Omental fat pad (tissue), 4 donors: ENCODE measurements around the gene SERHL2. TPM values are rescaled to one million over a fixed set of nuclear protein-coding genes. Genes with fewer than 3 reads are reported as not detected.
A peak's percentile ranks its signal among the peaks of the same experiment; 100 is the strongest.
"Not testable (repeated sequence)": the region's sequence is repeated elsewhere in the genome, so short reads cannot be mapped to it uniquely, and the experiment has no call there.

Experiments
- ATAC-seq: fragments of 150-250 bp; one replicate; pipeline ENCODE4 v1.9.1; 2016; ENCODE audit warnings: mild to moderate bottlenecking, moderate library complexity; ENCODE audit not compliant: low FRiP score
- DNase-seq: peaks from one replicate; pipeline ENCODE4 v3.0.0-alpha.2; 2019; ENCODE audit warnings: low spot score
- total RNA-seq, 4 donors: library from RNA; depleted of rRNA; stranded (reverse); fragments of >200 nt; gene quantifications; one replicate each; pipeline ENCODE4 v1.1.0, GENCODE V29; 2016
- TF ChIP-seq, protein P1 (sequence below), 3 donors: fragments of 450-650 bp; IDR thresholded peaks; one replicate each; pipeline ENCODE4 v1.5.1; 2016 to 2017; ENCODE audit warnings: antibody characterized with exemption in 3 of 3, mild to moderate bottlenecking in 3 of 3, moderate library complexity in 2 of 3

SERHL2 gene
- total RNA-seq, 4 donors from 2014 or later: 1.8 to 4.1 (median 3.0) TPM

DNA sequence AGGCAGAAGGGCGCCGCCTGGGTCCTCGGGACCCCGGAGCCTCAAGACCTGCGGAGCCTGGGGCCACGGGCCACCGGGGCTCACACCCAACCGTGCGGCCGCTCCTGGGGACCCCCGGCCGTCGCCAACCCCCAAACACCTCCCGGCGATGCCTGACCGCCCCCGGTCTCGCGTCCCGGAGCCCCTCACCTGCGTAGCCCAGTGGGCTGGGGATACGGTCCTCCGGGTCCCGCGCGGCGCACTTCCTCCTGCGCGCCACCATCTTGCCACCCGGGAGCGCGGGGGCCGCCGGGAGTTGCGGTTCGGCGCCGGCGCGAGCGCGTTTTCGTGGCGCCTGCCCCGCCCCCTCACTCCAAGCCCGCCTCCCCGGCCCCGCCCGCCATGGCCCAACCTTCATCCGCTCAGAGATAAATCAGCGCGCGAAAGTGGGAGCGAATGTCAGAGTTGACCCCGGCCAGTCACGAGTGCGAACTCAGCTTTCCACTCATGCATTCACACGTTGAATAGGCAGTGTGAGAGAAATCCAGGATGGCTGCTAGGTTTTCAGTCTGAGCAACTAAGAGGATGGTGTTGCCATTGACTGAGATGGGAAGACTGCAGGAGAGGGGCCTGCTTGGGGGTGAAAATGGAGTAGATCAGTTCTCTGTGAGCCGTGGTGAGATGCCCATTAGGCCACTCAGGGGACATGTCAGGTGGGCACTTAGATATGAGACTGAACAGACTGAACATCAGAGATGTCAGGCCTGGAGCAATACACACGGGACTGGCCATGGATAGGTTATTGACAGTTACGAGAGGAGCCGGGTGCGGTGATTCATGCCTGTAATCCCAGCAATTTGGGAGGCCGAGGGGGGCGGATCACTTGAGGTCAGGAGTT, 34.0 kb upstream of the SERHL2 start, which contains the start of gene RRP7A:
Gene RRP7A (minus strand): TSS at position 272 of the 877 bp plus-strand sequence. CDS start 10 bp downstream, at position 262.
- TF ChIP-seq, protein P1, sequence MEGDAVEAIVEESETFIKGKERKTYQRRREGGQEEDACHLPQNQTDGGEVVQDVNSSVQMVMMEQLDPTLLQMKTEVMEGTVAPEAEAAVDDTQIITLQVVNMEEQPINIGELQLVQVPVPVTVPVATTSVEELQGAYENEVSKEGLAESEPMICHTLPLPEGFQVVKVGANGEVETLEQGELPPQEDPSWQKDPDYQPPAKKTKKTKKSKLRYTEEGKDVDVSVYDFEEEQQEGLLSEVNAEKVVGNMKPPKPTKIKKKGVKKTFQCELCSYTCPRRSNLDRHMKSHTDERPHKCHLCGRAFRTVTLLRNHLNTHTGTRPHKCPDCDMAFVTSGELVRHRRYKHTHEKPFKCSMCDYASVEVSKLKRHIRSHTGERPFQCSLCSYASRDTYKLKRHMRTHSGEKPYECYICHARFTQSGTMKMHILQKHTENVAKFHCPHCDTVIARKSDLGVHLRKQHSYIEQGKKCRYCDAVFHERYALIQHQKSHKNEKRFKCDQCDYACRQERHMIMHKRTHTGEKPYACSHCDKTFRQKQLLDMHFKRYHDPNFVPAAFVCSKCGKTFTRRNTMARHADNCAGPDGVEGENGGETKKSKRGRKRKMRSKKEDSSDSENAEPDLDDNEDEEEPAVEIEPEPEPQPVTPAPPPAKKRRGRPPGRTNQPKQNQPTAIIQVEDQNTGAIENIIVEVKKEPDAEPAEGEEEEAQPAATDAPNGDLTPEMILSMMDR (IDR thresholded peaks at IDR 0.05): no peak

DNA sequence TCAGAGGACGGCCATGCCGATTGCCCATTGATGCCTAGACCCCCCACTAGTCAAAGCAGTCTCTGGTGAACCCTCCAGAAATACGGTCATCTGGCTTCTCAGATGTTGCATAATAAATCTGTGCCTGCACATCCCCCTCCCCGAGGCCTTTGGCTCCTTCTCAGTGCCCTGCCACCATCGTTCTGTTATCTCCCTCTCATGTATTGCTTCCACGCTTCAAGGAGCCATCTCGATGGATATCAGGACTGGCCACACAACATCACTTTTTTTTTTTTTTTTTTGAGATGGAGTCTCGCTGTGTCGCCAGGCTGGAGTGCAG, 32.6 kb upstream of the SERHL2 start:
- TF ChIP-seq, protein P1 (IDR thresholded peaks at IDR 0.05): no peak
- no peak for DNase-seq
- ATAC-seq: no peak

More for the DNA sequence above, 34.0 kb upstream of the SERHL2 start, which contains the start of gene RRP7A:
- DNase-seq (peak; percentile 61), ATAC-seq (peak; percentile 87)

DNA sequence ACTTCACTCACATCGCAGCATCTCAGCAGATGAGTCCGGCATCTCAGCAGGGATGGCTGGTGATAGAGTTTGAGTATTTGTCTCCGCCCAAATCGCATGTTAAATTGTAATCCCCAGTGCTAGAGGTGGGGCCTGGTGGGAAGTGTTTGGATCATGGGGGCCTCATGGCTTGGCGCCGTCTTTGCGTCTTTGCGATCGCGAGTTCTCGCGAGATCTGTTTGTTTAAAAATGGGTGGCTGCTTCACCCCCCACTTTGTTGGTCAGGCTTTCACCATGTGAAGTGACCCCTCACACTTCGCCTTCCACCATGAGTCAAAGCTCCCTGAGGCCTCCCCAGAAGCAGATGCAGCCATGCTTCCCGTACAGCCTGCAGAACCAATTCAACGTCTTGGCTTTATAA, 31.2 kb upstream of the SERHL2 start:
- DNase-seq (no peak), ATAC-seq (no peak)
- TF ChIP-seq, protein P1 (IDR thresholded peaks at IDR 0.05): no peak

DNA sequence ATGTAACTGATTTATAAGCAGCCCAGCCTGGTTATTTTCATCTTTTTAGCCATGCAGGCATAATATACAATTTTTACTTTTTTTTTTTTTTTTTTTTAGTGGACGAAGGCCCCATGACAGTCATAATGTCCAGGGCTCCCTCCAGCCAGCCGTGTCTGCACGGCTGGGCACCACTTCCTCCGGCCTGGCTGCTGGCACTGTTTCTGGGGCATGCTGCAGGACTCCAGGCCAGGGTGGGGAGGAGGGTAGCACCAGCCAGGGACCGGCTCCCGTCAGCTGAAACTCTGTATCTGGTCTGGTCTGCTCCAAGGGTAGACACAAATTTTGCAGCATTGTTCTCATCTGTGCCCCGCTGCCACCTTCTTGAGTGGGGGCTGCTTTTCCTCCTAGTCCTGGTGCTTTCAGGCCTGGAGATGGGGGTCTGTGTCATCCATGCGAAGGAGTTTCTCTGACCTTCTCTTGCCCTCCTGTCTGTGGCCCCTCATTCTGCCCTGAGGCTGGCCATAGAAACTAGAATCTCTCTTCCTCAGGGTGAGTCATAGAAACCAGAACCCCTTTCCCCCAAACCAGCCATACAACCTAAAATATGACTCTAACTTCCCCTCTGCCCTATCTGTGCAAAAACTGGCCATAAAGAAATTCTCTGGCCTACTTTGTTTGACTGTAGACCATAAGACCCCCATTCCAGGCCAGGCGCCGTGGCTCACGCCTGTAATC, 25.0 kb upstream of the SERHL2 start:
- TF ChIP-seq, protein P1 (IDR thresholded peaks at IDR 0.05): no peak
- DNase-seq (no peak), ATAC-seq (no peak)

DNA sequence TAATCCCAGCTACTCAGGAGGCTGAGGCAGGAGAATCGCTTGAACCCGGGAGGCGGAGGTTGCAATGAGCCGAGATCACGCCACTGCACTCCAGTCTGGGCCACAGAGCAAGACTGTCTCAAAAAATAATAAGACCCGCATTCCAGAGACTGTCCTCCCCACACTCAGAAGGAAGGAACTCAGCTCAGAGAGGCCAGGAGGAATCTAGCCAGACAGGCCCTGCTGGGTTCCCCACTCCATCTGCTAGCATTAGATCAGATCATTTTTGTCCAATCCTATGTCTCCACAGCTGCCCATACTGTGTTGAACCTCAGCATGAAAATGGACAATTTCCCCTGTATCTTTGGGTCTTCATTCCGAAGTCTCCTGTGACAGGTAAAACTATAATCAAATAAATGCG, 24.3 kb upstream of the SERHL2 start:
- not testable (repeated sequence) for DNase-seq, ATAC-seq

DNA sequence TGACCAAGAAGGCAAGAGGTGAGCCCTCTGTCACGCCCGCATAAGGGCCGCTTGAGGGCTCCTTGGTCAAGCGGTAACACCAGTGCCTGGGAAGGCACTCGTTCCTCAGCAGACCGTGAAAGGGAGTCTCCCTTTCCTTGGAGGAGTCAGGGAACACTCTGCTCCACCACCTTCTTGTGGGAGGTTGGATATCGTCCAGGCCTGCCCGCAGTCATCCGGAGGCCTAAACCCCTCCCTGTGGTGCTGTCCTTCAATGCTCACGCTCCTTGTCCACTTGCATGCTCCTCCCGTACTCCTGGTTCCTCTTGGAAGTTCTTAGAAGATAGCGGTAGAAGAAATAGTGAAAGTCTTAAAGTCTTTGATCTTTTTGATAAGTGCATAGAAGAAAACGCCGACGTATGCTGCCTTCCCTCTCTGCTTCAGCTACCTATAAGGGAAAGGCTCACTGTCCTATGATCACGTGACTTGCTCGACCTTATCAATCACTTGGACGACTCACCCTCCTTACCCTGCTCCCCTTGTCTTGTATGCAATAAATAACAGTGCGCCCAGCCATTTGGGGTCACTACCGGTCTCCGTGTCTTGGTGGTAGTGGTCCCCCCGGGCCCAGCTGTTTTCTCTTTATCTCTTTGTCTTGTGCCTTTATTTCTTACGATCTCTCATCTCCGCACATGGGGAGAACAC, 22.2 kb upstream of the SERHL2 start:
- not testable (repeated sequence) for ATAC-seq, DNase-seq

DNA sequence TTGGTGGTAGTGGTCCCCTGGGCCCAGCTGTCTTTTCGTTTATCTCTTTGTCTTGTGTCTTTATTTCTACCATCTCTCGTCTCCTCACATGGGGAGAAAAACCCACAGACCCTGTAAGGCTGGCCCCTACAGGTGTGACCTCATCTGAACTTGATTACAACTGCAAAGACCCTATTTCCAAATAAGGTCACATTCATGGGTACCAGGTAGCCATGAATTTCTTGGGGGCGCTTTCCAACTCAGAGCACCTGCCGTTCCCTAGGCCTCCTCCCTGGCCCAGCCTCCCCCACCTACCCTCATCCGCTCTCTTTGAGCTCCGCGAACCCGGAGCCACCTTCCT, 20.1 kb upstream of the SERHL2 start:
- ATAC-seq (no peak), DNase-seq (no peak)
- TF ChIP-seq, protein P1 (IDR thresholded peaks at IDR 0.05): no peak

DNA sequence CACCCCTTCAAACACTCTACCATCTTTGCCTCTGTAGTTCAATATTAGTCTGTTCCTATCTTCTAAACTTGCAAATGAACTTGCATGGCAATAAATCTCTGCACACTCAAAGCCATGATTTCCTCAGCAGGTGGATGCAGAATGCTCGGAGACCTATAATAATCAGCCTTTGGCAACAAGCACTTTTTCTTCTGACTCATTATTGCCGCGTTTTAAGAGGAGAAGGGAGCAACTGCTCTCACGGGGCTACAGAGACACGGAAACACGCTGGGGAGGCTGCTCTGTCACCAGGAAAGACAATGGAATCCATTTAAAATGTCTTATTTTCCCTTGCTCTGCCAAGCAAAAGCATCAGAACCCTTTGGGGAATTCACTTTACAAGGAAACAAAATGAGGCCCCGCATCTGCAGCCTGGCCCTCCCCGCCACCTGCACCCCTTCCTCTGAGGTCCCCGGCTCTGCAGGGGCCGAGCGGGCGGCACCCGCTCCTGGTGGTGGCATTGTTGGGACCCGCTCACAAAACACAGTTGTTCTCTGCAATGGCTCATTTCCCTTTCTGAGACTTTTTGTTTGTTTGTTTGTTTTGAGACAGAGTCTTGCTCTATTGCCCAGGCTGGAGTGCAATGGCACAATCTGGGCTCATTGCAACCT, 18.5 kb upstream of the SERHL2 start:
- not testable (repeated sequence) for DNase-seq, ATAC-seq
